RWPE2 (cell line): ENCODE data around the gene TRUB2.

Source experiments
- ATAC-seq: fragments of 200-7000 bp; cut with Tn5 transposase; 3 replicates; pipeline ENCODE4 v1.9.1; 2021; ENCODE audit warnings: low read depth
- DNase-seq: peaks from one replicate; pipeline ENCODE4 v3.0.0-alpha.2; 2020; ENCODE audit warnings: low spot score
- H3K27ac ChIP-seq: fragments of 450-650 bp; 2 replicates; pipeline ENCODE4 v1.5.1; 2017; ENCODE audit warnings: mild to moderate bottlenecking; ENCODE audit not compliant: poor library complexity, severe bottlenecking
- H3K27me3 ChIP-seq: fragments of 250-450 bp; sonication (Bioruptor Pico); 2 replicates; pipeline ENCODE4 v1.5.1; 2021; ENCODE audit warnings: mild to moderate bottlenecking, moderate library complexity; ENCODE audit not compliant: insufficient read depth, poor library complexity, severe bottlenecking
- H3K36me3 ChIP-seq: fragments of 250-450 bp; sonication (Bioruptor Pico); 2 replicates; pipeline ENCODE4 v1.5.1; 2020; ENCODE audit warnings: low read depth, mild to moderate bottlenecking, moderate library complexity
- H3K4me1 ChIP-seq: fragments of 250-450 bp; sonication (Bioruptor Pico); 2 replicates; pipeline ENCODE4 v1.5.1; 2021; ENCODE audit warnings: mild to moderate bottlenecking, moderate library complexity; ENCODE audit not compliant: insufficient read depth, poor library complexity, severe bottlenecking
- H3K4me3 ChIP-seq: fragments of 250-450 bp; sonication (Bioruptor Pico); 2 replicates; pipeline ENCODE4 v1.5.1; 2021; ENCODE audit warnings: mild to moderate bottlenecking, moderate library complexity; ENCODE audit not compliant: severe bottlenecking
- H3K9me3 ChIP-seq: fragments of 250-450 bp; sonication (Bioruptor Pico); 2 replicates; pipeline ENCODE4 v1.5.1; 2021; ENCODE audit warnings: mild to moderate bottlenecking, moderate library complexity; ENCODE audit not compliant: severe bottlenecking
- CTCF ChIP-seq: fragments of 450-650 bp; IDR thresholded peaks from one replicate; pipeline ENCODE4 v1.5.1; 2017; ENCODE audit warnings: mild to moderate bottlenecking, moderate library complexity; ENCODE audit not compliant: poor library complexity, severe bottlenecking

The TRUB2 gene

GRCh38 chr9:128335914-128336313 lies 13.7 kb upstream of the TRUB2 start:
- Histone ChIP-seq H3K9me3 (no peaks in the 10 kb centered on the region), H3K27ac (no peak overlapping the region), H3K27me3 (no peaks in the 10 kb centered on the region), H3K4me1 (no peaks in the 10 kb centered on the region), H3K36me3 (0 out of 2 replicates have a peak, but pooled peaks cover 3% of the 10 kb centered on the region), H3K4me3 (no peak overlapping the region)
- DNase-seq (no peak), ATAC-seq (no peak)
- no peak for TF ChIP-seq CTCF

GRCh38 chr9:128335161-128335560 lies 12.9 kb upstream of the TRUB2 start:
- Histone ChIP-seq H3K9me3 (no peaks in the 10 kb centered on the region), H3K27me3 (no peaks in the 10 kb centered on the region), H3K4me3 (no peak overlapping the region), H3K4me1 (no peaks in the 10 kb centered on the region), H3K36me3 (0 out of 2 replicates have a peak, but pooled peaks cover 3% of the 10 kb centered on the region), H3K27ac (no peak overlapping the region)
- no peak for TF ChIP-seq CTCF
- ATAC-seq (no peak), DNase-seq (no peak)

GRCh38 chr9:128333451-128333869 lies 11.2 kb upstream of the TRUB2 start:
- Histone ChIP-seq H3K36me3 (peaks cover 11% of the 10 kb centered on the region; the same call in 1 of the 2 replicates), H3K27ac (no peak overlapping the region), H3K9me3 (no peaks in the 10 kb centered on the region), H3K27me3 (no peaks in the 10 kb centered on the region), H3K4me1 (peaks cover 12% of the 10 kb centered on the region), H3K4me3 (no peak overlapping the region)
- DNase-seq, result no peak
- TF ChIP-seq CTCF, result no peak
- no peak for ATAC-seq

GRCh38 chr9:128325629-128326028 lies 3.4 kb upstream of the TRUB2 start:
- Histone ChIP-seq H3K4me3 (no peak overlapping the region), H3K4me1 (peaks cover 12% of the 10 kb centered on the region), H3K9me3 (no peaks in the 10 kb centered on the region), H3K27ac (no peak overlapping the region), H3K27me3 (no peaks in the 10 kb centered on the region), H3K36me3 (peaks cover 43% of the 10 kb centered on the region)
- ATAC-seq, result no peak
- no peak for DNase-seq
- no peak for TF ChIP-seq CTCF

GRCh38 chr9:128324401-128324800 lies 2.2 kb upstream of the TRUB2 start:
- TF ChIP-seq CTCF, result no peak
- no peaks in the 10 kb centered on the region for H3K27me3 ChIP-seq
- H3K4me3 ChIP-seq, result no peak overlapping the region
- ATAC-seq, result no peak
- H3K27ac ChIP-seq, result no peak overlapping the region
- peaks cover 43% of the 10 kb centered on the region for H3K36me3 ChIP-seq
- H3K9me3 ChIP-seq, result no peaks in the 10 kb centered on the region
- peaks cover 10% of the 10 kb centered on the region for H3K4me1 ChIP-seq
- DNase-seq, result no peak
